ENCODE results near the gene COL6A1.

GRCh38 chr21:46049890-46050667, 68.5 kb downstream of the COL6A1 start:
- TF ChIP-seq CTCF (IDR thresholded peaks at IDR 0.05; ENCODE audit: extremely low read depth in 1 of 2, insufficient read depth in 1 of 2, low read depth in 1 of 2, low read length in 2 of 2) (no peak), POLR2A (IDR thresholded peaks at IDR 0.05; ENCODE audit: low read depth, low read length) (no peak), GATA2 (IDR thresholded peaks at IDR 0.05; ENCODE audit: insufficient read depth, insufficient read length, low read depth, low read length) (no peak), FOS (IDR thresholded peaks at IDR 0.05; ENCODE audit: borderline replicate concordance, insufficient read depth, low read length) (no peak), MYC (IDR thresholded peaks at IDR 0.05; ENCODE audit: low read depth, low read length) (no peak)

Data from endothelial cell of umbilical vein (primary cell).